VCaP (cell line): Measurements from ENCODE around the gene PRR30.

Experiments used
- H3K27ac ChIP-seq: fragments of 450-650 bp; 2 replicates; pipeline ENCODE4 v1.5.1; 2017
- TF ChIP-seq, protein P1 (sequence below): fragments of 450-650 bp; conservative IDR thresholded peaks from 2 replicates; pipeline ENCODE4 v1.5.1; 2017; ENCODE audit warnings: mild to moderate bottlenecking, moderate library complexity

PRR30 gene

DNA sequence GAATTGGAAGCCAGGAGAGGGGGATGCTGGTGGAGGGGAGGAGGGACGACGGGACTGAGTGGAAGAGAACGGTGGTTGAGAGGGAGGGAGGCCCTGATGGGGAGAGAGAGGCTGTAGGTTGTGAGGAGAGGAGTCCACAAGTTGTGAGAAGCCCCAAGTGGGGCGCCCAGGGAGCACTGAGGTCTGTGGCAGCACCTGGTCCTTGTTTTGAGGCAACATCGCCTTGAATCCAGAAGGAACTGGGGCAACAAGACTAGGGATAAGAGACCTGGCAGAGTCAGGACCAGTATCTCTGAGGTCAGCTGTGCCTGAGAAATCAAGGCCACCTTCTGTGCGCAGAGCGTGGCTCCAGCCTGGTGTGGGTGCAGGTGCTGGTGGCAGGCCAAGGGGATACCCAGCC lies 1.1 kb downstream of the PRR30 start:
- no peak overlapping the region for H3K27ac ChIP-seq
- TF ChIP-seq, protein P1, sequence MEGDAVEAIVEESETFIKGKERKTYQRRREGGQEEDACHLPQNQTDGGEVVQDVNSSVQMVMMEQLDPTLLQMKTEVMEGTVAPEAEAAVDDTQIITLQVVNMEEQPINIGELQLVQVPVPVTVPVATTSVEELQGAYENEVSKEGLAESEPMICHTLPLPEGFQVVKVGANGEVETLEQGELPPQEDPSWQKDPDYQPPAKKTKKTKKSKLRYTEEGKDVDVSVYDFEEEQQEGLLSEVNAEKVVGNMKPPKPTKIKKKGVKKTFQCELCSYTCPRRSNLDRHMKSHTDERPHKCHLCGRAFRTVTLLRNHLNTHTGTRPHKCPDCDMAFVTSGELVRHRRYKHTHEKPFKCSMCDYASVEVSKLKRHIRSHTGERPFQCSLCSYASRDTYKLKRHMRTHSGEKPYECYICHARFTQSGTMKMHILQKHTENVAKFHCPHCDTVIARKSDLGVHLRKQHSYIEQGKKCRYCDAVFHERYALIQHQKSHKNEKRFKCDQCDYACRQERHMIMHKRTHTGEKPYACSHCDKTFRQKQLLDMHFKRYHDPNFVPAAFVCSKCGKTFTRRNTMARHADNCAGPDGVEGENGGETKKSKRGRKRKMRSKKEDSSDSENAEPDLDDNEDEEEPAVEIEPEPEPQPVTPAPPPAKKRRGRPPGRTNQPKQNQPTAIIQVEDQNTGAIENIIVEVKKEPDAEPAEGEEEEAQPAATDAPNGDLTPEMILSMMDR: no peak

DNA sequence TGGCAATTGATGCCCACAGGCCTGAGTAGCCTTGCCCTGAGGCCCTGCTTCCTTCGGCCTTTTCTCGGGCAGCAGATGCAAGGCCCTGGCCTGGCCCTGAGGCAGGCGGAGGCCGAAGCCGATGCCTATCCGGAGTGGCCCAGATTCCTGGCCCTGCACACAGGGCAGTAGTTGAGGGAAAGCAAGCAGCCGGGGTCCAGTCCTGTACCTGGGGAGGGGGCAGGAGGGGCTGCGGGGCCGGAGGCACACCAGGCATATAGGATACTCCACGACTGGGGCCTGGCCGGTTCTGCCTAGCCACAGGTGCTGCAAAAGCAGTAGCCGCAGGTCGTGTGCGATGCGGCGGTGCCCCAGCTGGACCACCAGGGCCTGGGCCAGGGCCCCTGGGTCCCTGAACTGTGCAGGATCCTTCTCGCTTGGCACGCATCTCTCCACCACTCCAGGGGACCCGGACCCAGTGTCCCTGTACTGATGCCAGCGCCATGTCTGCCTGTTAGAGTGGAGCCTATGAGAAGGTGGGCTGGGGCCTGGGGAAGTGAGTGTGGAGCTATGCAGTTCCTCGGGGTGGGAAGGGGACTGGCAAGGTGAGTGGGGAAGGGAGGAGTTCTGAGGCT lies 1.8 kb downstream of the PRR30 start:
- H3K27ac ChIP-seq: no peak overlapping the region
- TF ChIP-seq, protein P1: no peak

DNA sequence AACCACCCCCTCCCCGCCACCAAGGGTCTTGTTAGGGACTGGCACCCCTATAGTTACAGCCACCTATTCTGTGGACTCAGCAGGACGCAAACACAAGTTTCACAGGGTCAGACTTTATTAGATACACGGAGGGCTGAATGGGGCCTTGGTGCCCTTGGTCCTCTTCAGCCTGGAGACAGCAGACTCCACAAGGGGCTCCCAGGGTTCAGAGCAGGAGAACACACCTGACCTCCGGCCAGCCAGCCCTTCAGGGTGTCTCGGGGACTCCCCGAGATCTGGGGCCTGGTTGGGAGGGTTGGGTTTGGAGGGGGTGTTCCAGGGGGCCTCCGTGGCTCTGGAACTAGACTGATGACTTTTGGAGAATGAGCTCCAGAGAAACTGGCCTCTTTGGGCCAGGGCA lies 2.5 kb downstream of the PRR30 start:
- H3K27ac ChIP-seq: no peak overlapping the region
- TF ChIP-seq, protein P1: no peak

DNA sequence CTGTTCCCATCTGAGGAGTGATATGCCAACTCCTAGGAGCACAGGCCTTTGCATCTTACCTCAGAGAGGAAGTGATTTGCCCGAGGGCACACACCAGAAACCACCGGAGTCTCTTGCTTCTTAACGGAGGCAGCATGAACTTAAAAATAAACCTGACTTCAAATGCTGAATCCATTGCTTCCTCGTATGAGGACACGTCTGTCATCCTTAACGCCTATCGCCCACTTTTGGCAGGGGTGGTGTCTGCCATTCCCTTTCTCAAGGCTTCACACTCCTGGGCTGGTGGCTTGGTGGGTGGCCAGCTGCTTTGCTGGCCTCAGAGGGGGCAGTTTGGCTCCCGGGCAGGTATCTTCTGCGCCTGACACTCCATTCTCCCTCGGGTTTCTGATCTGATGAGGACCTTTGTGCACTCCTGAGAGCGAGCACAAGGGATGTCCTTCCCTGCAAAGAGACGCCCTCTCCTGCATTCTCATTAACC lies 3.7 kb downstream of the PRR30 start:
- TF ChIP-seq, protein P1: no peak
- no peak overlapping the region for H3K27ac ChIP-seq

DNA sequence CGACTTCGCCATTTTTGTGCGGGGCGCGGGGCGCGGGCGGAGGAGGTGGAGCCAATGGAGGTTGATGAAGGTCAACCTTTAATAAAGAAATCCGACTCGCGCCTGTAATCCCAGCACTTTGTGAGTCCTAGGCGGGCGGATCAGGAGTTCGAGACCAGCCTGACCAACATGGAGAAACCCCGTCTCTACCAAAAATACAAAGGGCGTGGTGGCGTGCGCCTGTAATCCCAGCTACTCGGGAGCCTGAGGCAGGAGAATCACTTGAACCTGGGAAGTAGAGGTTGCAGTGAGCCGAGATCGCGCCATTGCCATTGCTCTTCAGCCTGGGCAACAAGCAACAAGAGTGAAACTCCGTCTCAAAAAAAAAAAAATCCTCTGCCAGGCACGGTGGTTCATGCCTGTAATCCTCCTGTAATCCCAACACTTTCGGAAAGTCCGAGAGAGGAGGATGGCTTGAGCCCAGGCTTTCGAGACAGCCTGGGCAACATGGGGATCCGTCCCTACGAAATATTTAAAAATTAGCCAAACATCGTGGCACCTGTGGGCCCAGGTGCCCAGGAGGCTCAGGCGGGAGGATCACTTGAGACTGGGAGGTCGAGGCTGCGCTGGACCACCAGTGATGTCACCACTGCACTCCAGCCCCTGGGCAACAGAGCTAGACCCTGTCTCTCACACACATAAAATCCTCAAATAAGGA lies 4.3 kb downstream of the PRR30 start:
- TF ChIP-seq, protein P1: no peak
- H3K27ac ChIP-seq: peak overlapping the region; percentile 84

DNA sequence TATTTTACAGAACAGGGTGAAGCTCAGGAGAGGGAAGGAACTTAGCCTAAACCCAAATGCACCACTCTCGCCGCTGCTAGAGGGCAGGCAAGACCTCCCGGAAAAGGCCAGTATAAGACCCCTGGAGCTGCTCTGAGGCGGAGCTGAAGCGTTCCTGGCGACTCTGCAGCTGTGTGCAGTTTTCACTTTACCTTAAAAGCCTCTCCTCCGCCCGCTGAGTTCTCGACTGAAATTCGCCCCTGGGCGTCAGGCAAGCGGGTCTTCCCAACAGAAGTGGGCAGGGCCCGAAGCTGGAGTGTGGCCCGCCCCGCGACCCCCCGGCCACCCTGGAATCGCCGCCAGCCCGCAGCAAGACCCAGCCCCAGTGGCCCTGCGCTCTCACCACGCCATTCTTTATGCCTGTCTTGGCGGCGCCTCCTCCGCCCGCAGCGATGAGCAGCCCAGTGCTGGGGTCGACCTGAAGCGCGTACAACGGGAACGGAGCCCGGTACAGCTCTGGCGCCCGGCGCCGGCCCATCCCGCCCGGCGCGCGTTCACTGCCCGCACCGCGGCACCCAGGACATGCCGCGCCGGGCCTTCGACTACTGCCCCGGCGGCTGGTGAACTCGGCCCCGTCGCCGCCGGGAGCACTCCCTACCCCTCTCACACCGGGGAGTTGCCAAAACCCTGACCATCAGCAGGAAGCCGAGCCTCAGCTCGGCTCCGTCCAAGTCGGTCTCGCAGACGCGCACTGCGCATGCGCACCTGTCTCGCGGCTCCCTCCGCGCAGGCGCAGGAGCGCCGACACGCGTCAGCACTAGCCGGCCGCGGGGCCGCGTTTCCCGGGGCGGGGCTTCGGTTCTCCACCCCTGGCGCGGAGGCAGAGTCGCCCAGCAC lies 5.1 kb downstream of the PRR30 start, which contains the start of gene PREB:
PREB (minus strand) TSS at position 732 of the 876 bp plus-strand sequence; CDS start at position 517, 215 bp downstream.
- peak within 1 kb of the TSS; percentile 84 for H3K27ac ChIP-seq

More for the DNA sequence above, 5.1 kb downstream of the PRR30 start, which contains the start of gene PREB:
- TF ChIP-seq, protein P1: no peak
